ENCODE measurements around the gene ZNF407. TPM values are rescaled to one million over a fixed set of nuclear protein-coding genes. Genes with fewer than 3 reads are reported as not detected.

Gene ZNF407
- total and polyA plus RNA-seq, 12 donors = 2.5 to 20.2 (median 8.4) TPM

DNA sequence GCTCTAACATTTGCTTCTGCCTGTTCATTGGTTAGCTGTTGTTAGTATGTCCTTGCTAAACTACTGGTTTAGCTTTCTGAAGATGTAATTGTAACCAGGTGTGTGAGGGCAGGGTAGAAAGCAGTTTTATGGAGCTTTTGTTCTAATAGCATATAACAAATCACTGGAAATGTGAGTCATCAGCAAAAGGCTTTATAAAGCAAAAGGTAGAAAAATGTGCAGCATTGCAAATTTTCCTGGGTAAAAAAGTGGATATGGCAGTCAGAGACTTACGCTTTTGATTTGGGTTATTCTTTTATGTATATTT lies 85.3 kb downstream of the ZNF407 start:
- no peak overlapping the region for H3K4me3 ChIP-seq
- H3K36me3 ChIP-seq (replicated peaks in 1 of 2) = no peaks in the 10 kb centered on the region
- H3K27me3 ChIP-seq = no peaks in the 10 kb centered on the region
- no peak for TF ChIP-seq POLR2A (IDR thresholded peaks at IDR 0.05)
- TF ChIP-seq, protein P1, sequence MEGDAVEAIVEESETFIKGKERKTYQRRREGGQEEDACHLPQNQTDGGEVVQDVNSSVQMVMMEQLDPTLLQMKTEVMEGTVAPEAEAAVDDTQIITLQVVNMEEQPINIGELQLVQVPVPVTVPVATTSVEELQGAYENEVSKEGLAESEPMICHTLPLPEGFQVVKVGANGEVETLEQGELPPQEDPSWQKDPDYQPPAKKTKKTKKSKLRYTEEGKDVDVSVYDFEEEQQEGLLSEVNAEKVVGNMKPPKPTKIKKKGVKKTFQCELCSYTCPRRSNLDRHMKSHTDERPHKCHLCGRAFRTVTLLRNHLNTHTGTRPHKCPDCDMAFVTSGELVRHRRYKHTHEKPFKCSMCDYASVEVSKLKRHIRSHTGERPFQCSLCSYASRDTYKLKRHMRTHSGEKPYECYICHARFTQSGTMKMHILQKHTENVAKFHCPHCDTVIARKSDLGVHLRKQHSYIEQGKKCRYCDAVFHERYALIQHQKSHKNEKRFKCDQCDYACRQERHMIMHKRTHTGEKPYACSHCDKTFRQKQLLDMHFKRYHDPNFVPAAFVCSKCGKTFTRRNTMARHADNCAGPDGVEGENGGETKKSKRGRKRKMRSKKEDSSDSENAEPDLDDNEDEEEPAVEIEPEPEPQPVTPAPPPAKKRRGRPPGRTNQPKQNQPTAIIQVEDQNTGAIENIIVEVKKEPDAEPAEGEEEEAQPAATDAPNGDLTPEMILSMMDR (IDR thresholded peaks at IDR 0.05) = no peak
- no peak overlapping the region for H3K27ac ChIP-seq
- no peaks in the 10 kb centered on the region for H3K4me1 ChIP-seq (replicated peaks in 1 of 2)
- H3K9me3 ChIP-seq (replicated peaks in 1 of 3) = no peaks in the 10 kb centered on the region
- intact Hi-C loops (cut with DNase I) = no loop called here
- 89 to 97% (median 92%) methylated on average over 1 of the region's 1 CpG for WGBS, 4 donors
- DNase-seq = no peak

DNA sequence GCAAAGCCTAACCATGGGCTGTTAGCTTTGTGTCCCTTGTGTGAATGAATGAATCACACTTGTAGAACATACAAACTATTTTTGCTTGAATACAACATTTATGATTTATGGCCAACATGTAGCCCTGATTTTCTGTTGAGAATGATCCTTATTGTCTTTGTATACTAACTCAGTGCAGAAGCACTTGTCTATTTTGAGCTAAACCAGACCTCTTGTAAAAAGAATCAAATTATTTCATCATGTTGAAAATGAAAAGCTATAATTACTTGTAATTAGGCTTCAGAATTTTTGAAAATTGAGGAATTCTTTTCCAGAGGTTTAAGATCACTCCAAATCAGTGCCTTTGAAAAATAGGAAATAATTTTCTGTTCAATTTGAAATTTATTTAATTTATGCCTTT lies 85.9 kb downstream of the ZNF407 start:
- H3K27me3 ChIP-seq = no peaks in the 10 kb centered on the region
- H3K9me3 ChIP-seq (replicated peaks in 1 of 3) = no peaks in the 10 kb centered on the region
- no peak overlapping the region for H3K27ac ChIP-seq
- intact Hi-C loops (cut with DNase I) = no loop called here
- no peak overlapping the region for H3K4me3 ChIP-seq
- TF ChIP-seq POLR2A (IDR thresholded peaks at IDR 0.05) = no peak
- TF ChIP-seq, protein P1 (IDR thresholded peaks at IDR 0.05) = no peak
- no peaks in the 10 kb centered on the region for H3K36me3 ChIP-seq (replicated peaks in 1 of 2)
- no peak for DNase-seq
- no peaks in the 10 kb centered on the region for H3K4me1 ChIP-seq (replicated peaks in 1 of 2)

DNA sequence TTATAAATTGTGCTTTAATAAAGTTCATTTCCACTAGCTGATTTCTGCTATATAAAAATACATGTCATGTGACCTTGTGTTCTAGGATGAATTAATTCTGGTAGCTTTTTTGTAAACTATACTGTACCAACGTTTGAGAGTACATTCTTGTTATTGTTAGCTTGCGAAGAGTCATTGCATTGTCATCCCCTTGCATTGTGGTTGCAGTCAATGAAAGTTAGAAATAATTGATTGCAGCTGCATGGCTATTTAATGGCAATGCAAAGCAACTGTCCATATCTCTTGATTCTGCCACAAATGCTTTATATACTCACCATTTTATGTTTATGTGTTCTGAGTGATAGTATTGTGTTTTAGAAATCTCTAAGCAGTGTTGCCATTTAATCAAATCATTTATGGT lies 91.6 kb downstream of the ZNF407 start:
- no peak for TF ChIP-seq POLR2A (IDR thresholded peaks at IDR 0.05)
- TF ChIP-seq, protein P1 (IDR thresholded peaks at IDR 0.05) = no peak
- H3K9me3 ChIP-seq (replicated peaks in 1 of 3) = no peaks in the 10 kb centered on the region
- H3K27me3 ChIP-seq = no peaks in the 10 kb centered on the region
- 65 to 73% (median 69%) methylated on average over 2 of the region's 2 CpGs for whole genome bisulfite sequencing, 4 donors
- H3K4me3 ChIP-seq = no peak overlapping the region
- H3K4me1 ChIP-seq (replicated peaks in 1 of 2) = no peaks in the 10 kb centered on the region
- intact Hi-C loops (cut with DNase I) = no loop called here
- DNase-seq = no peak
- H3K27ac ChIP-seq = no peak overlapping the region
- H3K36me3 ChIP-seq (replicated peaks in 1 of 2) = no peaks in the 10 kb centered on the region

DNA sequence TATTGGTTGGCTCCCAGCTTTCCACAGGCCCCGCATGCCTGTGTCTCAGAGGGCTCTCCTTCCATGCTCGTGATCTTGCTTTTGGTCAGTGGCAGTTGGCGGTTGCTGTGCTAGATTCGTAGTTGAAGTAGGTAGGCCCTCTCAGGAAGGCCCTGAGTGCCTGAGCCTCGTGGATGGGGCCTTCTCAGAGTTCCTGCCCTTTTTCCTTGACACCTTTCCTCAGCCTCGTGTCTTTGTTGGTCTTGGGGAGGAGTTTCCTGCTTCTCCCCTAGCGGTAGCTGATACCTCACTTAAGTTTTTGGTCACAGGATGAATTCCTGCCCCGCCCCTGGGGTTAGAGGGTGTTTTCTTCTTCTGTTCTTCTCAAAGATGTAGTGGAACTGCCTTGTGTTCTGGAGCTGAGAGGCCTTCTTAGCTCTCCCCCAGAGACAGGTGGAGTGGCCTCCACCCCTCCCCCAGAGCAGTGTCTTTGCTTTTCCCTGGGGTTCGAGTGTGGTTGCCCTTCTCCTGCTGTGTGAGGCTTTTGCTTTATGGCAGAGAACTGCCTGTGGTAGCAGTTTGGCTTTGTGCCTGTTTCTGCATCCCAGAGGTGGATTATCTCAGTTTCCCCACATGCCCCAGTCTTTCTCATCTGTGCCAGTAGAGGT lies 94.8 kb downstream of the ZNF407 start:
- 86 to 89% (median 88%) methylated on average over 9 of the region's 9 CpGs for WGBS, 4 donors
- Histone ChIP-seq H3K4me3 (no peak overlapping the region), H3K27ac (no peak overlapping the region), H3K9me3 (replicated peaks in 1 of 3) (no peaks in the 10 kb centered on the region), H3K36me3 (replicated peaks in 1 of 2) (no peaks in the 10 kb centered on the region), H3K4me1 (replicated peaks in 1 of 2) (no peaks in the 10 kb centered on the region), H3K27me3 (no peaks in the 10 kb centered on the region)
- TF ChIP-seq, protein P1 (IDR thresholded peaks at IDR 0.05) = no peak
- TF ChIP-seq POLR2A (IDR thresholded peaks at IDR 0.05) = no peak
- no peak for DNase-seq
- intact Hi-C loops (cut with DNase I) = no loop called here

Measured in adrenal gland (tissue), 12 donors.